Esophagus mucosa (tissue), 1 donor: Measurements from ENCODE around the gene ZNF532. TPM values are rescaled to one million over a fixed set of nuclear protein-coding genes. Genes with fewer than 3 reads are reported as not detected.

Source experiments
- ATAC-seq: fragments of 200-7000 bp; cut with Tn5 transposase; one replicate; pipeline ENCODE4 v1.9.1; 2020
- total RNA-seq: library from RNA; stranded (reverse); gene quantifications from one replicate; pipeline ENCODE4 v1.2.4, GENCODE V29; 2023
- donor health status: DM: yes; HTN: yes; CAD: no.

Gene ZNF532
- total RNA-seq, 1 donor from 2014 or later, result 28.3 TPM

DNA sequence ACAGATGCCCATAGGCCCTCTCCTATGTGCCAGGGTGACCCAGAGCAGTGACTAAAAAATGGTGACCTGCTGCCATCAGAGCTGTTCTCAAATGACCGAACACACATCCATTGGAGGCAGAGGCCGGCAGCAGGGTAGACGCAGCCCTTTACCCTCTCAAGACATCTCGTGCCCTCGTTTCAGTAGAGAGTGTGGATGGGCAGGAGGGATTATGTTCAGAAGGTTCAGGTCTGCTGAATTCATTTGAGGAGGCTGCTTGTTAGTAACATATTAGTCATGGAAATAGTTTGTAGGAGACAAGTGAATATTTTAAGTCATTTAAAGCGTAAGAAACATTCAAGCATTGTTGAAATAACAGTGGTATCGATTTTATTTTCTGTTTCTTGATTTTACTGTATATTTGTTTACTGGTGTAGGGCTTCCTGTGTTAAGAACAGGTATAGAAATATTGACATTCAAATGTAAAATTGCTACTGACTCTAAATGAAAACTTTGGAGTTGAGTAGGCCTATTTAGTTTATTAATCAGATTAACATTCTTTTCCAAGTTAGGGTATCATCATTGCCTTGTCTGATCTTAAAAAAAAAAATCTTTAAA is 82.6 kb downstream of the ZNF532 start:
- ATAC-seq, result no peak

DNA sequence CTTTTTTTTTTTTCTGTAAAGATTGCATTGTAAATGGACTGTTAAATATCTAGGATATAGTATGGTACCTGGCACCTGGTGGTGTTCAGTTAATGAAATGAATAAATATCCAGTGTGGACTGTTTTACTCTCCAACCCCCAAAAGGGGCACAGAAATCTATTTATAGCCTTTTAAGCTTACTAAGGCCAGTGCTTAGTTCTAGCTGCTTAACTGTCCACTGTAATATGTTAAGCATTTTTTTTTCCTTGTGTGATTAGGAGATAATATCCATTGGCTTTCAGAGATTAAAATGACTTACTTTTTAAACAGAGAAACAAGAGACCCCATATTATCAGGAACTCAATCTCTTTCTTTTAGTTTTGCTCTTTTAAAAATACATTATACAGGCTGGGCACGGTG is 84.4 kb downstream of the ZNF532 start:
- no peak for ATAC-seq

DNA sequence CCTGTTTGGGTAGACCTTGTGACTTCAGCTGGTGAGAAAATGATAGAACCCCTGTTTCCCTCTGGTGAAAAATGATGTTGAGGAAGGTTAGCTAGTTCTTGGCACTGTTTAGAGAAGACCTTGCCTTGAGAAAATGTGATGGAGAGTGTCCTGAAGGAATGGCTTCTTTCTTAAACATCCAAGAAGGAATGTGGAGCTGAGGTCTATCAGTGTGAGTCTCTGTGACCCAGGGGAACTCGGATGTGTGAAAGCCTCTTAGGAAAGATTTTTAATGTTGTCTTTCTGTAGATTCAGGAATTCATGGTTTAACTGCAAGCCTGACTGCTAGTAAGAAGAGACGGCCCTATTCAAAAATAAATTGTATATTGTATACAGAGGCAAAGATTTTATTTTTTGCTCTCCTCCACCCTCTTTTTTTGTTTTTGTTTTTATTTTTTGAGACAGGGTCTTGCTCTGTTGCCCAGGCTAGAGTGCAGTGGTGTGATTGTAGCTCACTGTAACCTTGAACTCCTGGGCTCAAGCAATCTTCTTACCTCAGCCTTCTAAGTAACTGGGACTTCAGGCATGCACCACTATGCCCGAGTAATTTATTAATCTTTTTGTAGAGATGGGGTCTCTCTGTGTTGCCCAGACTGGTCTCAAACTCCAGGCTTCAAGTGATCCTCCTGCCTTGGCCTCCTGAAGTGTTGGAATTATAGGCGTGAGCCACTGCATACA is 87.5 kb downstream of the ZNF532 start:
- ATAC-seq, result no peak

DNA sequence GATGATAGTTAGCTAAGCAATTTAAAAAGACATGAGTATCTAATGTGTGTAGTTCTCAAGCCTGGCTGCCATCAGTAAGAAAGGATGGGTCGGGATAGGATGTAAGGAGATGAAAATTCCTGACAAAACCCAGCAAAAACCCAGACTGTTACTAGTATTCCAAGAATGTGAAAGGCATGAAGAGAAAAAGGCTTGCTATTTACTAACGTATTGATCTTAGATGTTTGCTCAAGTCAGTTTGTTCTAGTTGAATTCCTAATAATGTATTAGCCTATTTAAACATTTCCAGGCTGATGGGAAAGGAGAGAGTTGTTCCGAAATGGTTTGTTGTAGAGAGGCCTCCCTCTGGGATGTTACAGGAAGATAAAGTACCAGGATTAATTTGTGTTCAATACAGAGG is 88.2 kb downstream of the ZNF532 start:
- ATAC-seq, result no peak

DNA sequence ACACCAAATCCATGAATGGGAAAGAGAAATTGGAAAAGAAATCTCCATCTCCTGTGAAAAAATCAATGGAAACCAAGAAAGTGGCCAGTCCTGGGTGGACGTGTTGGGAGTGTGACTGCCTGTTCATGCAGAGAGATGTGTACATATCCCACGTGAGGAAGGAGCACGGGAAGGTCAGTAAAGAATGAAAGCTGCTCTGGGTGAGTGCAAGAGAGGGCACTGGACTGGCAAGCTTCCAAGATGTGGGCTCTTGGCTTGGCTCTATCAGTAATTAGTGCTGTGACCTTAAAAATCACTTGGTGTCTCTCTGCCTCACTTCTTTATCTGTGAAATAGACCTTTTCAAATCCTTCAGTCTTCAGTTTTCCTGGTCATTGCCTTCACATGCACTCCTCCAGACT is 89.0 kb downstream of the ZNF532 start:
- ATAC-seq, result no peak

DNA sequence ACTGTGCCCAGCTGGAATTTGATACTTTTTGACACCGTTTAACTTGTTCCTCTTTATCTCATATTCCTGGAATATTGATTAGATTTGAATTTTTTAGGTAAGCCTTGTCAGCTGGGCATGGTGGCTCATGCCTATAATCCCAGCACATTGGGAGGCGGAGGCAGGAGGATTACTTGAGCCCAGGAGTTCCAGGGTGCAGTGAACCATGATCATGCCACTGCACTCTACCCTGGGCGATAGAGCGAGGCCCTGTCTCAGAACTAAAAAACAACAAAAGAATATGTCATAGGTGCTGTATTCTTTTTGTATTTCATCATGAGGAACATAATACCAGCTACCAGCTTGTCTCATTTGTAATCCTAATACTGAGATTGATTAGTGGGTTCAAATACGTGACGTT is 90.3 kb downstream of the ZNF532 start:
- ATAC-seq, result no peak

DNA sequence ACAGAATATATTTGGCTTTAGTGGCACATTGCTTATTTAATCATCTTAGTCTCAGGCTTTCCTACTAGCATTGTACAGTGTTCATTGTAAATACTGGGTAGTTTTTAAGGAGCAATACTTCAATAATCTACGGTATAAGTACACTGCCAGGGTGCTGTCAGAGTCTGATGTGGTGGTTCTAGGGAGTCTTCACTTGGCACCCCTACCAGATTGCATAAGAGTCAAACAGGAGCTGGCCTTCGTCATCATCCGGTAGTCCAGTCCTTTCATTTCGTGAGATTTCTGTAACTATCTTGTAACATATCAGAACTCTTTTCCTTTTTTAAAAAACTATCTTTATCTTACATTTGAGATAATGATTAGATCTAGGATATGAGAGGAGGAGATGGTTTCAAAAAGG is 91.1 kb downstream of the ZNF532 start:
- no peak for ATAC-seq

DNA sequence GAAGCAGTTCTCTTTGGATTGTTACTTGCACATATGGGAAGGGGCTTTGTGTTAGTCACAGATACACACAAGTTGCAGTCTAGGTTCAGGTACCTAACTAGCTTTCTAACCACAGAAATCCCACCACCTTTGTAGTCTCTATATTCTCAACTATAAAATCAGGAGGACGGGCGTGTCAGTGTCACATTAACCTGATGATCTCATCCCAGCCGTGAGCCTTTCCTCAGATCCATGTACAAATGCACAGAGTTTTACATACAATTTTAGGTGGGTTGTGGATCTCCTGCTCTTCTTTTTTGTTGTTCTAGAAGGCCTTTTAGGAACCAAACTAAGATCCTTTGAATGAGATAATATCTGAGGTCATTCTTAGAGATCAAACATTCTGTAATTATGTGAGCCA is 94.0 kb downstream of the ZNF532 start:
- no peak for ATAC-seq

DNA sequence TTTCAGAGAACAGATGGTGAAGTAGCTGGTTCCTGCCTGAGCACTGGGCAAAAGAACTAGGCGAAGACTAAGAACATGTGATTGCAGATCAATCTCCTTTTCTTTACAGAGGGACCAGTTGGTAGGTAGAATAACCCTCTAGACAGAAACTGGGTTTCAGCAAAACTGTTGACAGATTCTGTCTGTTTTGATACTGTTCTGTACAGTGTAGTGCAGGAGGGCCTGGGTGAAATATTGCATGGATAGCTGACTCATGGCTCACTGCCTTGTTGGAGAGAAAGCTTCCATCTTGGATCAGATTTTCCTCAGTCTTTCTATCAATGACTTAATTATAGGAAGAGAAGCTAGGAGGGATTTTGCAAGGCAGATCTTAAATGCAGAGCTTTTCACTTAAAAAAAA is 95.8 kb downstream of the ZNF532 start:
- no peak for ATAC-seq

DNA sequence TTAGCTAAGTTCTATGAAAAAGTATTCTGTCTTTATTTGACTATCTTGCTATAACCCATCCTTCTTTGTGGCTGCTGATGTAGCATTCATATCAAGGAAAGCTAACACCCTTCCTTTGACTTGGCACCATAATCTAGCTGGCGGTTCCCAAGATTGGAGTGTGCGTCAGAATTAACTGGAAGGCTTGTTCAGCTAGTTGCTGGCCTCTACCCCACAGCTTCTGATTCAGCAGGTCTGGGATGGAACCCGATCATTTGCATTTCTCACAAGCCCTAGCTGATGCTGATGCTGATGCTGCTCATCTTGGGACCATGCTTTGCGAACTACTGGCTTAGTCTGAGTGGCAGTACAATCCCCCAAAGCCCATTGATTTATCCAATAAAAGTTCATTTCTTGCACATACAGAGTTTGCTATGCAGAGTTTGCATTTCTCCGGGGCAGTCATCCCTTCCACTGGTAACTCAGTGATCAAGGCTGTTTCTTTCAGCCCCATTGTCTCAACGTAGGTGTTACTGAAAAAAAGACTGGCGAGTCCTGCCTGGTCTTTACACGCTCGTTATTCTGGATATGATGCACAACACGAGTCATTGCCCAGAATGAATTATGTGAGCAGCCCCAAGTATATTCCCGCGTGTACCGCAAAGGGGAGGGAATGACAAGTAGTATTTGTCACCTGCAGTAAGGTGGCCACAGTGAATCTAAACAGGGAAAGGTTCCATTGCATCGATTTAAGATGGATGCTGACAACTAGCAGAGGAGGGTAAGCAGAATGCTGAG is 96.5 kb downstream of the ZNF532 start:
- no peak for ATAC-seq

DNA sequence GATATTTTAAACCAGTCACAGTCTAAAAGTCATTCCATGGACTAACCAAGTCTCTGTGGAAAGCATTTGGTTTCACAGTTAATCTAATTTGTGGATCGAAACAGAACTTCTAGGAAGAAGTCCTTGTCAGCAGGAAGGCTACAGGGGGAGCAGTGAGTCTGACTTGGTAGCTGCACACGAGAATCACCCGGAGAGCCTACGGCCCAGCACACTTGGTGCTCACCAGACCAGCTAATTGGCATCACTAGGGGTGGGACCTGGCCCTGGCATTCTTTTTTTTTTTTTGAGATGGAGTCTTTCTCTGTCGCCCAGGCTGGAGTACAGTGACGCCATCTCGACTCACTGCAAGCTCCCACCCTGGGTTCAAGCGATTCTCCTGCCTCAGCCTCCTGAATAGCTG is 97.7 kb downstream of the ZNF532 start:
- no peak for ATAC-seq

DNA sequence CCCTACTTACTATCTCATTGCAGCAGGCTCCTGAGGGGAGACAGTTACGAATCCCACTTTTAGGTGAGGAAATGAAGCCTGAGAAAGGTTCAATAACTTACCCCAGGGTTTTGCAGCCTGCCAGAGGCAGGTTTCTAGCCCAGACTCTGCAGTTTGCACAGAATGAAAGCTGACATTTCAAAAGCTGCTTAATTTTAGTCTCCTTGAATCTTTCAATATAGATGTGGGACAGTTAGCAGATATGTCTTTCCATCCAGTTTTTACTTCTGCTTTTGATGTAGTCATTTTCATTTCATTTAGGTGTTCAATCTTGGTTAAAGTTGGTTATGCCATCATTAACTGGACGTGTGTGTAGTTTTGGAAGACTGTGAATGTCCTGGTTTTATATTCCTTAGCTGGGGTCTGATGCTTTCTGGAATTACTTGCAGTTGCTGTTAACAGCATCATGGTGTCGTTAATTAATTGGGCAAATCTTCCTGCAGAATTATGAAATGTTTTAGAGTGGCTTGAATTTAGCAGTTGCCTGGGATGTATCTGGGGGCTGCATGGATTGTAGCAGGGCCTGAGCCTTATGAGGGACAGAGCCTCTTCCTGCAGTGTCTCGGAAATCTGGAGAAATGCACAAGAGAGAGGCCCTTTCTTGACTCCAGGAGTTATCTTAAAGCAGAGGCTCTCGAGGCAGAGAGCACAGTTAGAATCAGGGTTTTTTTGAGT is 100.8 kb downstream of the ZNF532 start:
- no peak for ATAC-seq

DNA sequence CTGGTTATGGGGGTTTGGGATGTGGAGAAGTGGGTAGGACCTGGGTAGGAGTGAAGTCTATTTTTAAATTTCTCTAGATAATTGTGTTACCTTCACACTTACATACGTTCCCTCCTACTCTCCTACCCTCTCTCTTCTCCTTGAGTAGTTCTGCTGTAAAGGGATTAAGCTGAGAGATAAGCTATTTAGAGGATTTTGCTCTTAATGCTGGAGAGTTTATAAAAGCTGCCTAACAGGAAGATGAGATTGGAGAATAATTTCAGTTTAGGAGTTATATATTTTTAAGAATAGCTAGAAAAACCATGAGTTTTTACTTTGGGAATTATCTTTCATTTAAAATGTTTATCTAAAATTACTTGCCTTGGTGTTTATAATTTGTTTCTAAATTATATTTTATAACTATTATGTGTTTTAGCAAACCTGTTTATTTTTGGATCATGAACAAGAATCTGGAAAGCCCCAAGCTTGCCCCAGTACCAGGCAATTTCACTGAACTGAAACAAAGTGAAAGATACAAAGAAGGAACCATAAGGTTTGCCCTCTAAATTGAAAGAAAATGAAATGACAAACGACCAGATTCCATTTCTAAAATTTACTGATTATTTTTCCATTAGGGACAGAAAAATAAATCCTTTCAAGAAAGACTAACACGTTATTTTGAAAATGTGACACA is 101.5 kb downstream of the ZNF532 start:
- no peak for ATAC-seq

DNA sequence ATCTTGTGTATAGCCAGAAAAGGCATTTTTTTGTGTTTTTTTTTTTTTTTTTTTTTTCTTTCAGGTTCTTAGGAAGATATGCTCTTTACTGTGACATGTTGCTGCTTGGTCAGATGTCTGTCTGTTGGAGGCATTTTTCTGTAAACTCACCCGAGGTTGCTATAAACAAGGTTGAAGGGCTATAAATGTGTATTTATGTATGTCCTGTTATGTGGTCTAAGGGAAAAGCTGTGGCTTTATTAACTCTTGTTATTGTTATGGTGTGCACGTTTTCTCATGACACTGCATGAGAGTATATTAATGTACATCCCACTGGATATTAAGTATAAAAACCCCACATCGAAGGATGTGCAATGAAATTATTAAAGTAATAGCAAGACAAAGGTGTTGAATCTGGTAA is 102.0 kb downstream of the ZNF532 start:
- no peak for ATAC-seq

DNA sequence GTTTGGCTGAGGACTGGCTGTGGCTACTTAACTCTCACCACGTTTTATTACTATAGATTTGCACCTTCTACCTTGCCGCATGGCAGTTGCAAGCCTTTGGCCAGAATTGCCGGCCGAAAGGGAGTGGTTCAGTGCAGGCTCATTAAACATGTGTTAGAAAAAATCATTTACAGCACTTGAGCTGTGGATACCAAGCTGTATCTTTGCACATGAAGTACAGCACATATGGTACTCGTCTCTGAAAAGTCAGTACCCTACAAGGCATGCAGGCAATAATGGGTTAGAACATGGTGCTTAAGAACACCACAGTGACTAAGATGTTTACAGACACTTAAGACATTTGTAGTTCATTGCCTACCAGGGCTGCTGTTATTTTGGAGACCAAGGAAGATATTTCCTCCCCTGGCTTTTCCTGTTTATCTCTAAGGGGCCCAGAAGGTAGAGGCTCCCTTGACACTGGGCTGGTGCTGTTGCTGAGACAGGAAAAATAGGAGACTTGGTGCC is 103.1 kb downstream of the ZNF532 start:
- no peak for ATAC-seq

DNA sequence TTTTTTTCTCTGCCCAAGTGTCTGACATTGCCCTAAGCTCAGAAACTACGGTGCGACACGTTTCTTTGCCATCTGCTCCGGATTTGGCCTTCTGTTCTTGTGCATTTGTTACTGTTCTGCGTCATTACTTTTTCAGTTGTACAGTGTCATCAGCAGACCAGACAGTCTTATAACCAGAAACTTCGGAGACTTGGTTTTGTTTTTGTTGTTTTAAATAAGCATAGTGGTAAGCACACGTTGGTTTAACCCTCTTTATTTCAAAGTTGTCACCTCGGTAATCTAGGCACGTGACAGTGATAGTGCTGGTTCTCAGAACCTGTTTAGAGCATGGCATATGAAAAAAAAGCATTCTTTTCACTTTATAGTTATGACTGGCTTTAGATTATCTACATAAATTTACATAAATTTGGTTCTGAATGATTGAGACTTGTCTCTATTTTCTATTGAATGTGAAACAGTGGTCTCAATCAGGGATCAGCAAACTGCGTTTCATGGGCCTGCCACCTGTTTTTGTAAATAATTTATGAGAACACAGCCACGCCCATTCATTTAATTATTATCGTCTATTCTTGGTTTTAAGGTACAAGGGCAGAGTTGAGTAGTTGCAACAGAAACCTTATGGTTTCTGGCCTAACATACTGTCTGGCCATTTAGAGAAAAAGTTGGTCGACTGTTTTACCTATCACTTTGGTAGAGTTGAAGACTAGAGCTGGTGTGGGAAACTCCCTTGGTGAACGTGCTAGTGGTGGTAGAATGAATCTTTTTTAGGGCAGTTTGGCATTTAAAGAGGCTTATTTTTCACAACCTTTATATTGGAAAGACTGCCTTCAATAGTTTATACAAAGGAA is 106.5 kb downstream of the ZNF532 start:
- no peak for ATAC-seq

DNA sequence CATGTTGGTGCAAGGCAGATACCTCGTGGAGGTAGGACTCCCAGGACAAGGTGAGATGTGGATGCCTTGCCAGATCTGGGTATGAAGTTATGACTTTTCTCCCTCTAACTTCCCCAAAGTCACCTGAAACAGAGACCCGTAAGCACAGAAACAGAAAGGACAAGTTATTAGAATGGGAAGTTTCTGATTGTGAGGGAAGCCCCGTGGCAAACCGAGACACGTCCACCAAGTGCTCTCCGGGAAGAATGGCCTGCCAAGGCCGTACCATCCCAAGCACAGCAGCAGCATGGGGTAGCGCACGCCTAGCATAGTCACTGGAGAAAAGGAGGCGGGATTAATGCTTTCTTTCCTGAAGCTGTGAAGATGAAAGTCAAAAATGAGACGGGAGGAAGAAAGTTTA is 110.6 kb downstream of the ZNF532 start:
- ATAC-seq, result no peak

DNA sequence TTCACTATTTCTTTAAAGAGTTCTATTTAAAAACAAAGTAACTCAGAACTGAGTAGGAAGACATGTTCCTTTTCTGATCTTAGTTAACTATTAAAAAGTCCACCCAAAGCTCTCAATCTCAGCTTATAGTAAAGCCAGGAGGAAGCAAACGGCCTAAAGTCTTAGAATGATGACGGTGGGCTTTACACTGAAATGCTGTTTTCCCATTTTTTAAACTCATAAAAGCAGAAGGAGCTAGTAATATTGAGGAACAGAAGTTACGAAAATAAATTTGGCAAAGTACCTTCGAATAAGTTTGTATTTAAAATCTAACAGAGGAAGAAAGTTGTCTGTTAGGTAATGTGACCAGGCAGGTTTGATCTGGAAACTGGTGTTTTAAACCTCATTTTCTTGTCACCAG is 111.1 kb downstream of the ZNF532 start:
- no peak for ATAC-seq

DNA sequence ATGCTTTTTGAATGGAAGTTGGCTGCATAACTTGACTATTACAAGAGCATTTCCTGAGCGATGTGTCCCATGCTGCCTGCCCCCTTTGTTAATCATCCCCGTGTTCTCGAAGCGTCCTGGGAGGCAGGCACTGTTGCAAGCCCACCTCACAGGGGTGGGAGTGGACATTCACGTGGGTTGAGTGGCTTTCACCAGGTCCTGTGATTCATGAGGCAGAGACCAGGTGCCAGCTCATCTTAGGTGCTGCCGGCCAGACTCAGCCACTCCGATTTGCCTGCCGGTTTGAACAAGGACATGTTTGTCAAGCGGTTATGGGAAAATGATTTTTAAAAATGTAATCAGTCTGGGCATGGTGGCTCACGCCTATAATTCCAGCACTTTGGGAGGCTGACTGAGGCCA is 112.5 kb downstream of the ZNF532 start:
- ATAC-seq, result no peak

DNA sequence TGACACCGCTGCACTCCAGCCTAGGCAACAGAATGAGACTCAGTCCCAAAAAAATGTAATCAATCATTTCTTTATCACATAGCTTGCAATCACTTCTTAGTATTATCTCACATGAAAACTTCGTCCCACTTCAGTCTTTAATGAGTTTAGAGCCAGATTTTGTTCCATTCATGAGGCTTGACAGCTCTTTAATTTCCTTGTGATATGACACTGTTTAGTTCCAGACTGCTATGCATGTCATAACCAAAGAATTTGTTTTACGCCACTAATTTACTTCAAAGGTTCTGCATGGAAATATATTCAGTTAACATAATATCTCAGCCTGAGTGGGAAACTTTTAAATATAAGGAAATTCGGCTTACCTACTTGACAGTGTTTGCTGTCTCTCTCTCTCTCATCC is 113.1 kb downstream of the ZNF532 start:
- ATAC-seq, result no peak

DNA sequence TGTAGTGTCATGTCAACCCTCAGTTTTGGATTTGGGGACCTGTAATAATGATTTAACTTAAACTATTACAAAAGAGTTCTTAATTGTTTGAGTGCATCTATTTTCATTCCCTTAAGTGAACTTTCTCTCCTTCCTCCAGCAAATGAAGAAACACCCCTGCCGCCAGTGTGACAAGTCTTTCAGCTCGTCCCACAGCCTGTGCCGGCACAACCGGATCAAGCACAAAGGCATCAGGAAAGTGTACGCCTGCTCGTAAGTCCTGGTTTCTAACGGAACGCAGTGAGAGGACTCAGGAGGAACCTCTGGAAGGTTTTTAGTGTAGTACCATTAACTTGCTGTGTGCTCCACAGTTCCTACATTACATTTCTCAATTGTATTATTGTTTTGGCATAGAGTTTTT is 114.2 kb downstream of the ZNF532 start:
- ATAC-seq, result no peak

DNA sequence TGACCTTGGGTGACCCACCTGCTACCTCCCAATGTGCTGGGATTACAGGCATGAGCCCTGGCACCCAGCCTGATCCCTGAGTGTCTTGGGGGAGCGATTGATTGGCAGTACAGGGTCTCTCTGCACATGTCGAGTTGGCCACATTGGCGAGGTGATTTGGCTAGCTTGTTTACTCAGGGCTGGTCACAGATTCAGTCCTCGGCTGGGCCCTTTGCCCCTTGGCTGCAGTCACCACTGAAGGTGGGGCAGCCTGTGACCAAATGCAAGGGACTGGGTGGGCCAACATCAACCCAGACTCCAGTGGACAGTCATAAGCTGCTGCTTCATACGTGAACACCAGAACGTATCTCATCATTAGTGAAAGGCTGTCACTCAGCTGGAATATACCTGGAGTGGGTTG is 114.9 kb downstream of the ZNF532 start:
- ATAC-seq, result no peak
